ENCODE data around the gene APRT. TPM values are rescaled to one million over a fixed set of nuclear protein-coding genes. Genes with fewer than 3 reads are reported as not detected.

Gene APRT
- total RNA-seq, 1 donor from 2014 or later, result 53.4 TPM

DNA sequence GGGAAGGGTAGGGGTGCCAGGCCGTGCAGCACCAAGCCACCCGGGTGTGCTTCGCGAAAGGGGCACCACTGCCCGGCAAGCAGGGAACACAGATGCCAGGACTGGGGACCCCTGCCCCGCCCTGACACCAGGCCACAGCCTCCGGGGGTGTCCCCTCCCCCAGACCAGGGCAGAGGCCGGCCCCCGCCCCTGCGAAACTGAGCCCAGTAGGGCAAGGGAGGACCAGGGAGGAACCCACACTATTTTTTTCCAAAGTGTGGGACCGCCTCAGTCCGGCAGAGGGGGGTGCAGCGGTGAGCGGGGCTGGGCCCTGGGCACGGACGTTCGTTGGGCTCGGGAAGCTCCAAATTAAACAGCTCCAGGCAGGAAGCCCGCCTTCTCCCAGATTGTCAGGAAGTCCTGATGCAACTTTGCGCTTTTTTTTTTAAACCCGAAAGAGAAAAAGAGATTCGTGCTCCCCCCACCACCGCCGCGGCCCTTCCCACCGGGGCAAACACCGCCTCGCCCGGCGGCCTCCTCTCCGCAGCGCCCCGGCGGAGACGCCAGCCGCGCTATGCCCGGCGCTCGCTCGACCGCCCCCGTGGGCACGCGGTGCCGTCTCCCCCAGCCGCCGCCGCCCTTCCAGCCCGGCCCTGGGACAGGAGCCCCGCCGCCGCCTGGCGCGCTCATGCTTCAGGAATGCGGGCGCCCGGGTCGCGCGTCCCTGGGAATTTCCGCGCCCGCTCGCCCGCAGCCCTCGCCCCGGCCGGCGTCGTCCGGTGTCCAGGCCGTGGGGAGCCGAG is 27.5 kb downstream of the APRT start:
- no peaks in the 10 kb centered on the region for H3K9me3 ChIP-seq (ENCODE audit: low read depth)
- H3F3A ChIP-seq (ENCODE audit: low read depth), result peaks cover 19% of the 10 kb centered on the region
- H3K4me1 ChIP-seq, result no peaks in the 10 kb centered on the region
- peak overlapping the region; percentile 83 for H3K4me2 ChIP-seq
- H3K79me2 ChIP-seq (ENCODE audit: low read depth), result no peaks in the 10 kb centered on the region
- no peak overlapping the region for H3K27ac ChIP-seq
- Mint-ChIP-seq H3K27me3 (ENCODE audit: insufficient read depth, low read depth) (peaks cover 23% of the 10 kb centered on the region), H3K4me1 (peaks cover 17% of the 10 kb centered on the region), H3K36me3 (no peaks in the 10 kb centered on the region), H3K4me3 (peak overlapping the region; percentile 77), H3K9me3 (no peaks in the 10 kb centered on the region), H3K27ac (no peak overlapping the region)
- H3K4me3 ChIP-seq, result peak overlapping the region; percentile 50
- no peaks in the 10 kb centered on the region for H3K36me3 ChIP-seq
- TF ChIP-seq EZH2phosphoT487 (IDR thresholded peaks at IDR 0.05), result peak; percentile 28
- TF ChIP-seq EZH2 (IDR thresholded peaks at IDR 0.05), result no peak
- TF ChIP-seq, protein P1, sequence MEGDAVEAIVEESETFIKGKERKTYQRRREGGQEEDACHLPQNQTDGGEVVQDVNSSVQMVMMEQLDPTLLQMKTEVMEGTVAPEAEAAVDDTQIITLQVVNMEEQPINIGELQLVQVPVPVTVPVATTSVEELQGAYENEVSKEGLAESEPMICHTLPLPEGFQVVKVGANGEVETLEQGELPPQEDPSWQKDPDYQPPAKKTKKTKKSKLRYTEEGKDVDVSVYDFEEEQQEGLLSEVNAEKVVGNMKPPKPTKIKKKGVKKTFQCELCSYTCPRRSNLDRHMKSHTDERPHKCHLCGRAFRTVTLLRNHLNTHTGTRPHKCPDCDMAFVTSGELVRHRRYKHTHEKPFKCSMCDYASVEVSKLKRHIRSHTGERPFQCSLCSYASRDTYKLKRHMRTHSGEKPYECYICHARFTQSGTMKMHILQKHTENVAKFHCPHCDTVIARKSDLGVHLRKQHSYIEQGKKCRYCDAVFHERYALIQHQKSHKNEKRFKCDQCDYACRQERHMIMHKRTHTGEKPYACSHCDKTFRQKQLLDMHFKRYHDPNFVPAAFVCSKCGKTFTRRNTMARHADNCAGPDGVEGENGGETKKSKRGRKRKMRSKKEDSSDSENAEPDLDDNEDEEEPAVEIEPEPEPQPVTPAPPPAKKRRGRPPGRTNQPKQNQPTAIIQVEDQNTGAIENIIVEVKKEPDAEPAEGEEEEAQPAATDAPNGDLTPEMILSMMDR (IDR thresholded peaks at IDR 0.05), result peak; percentile 58
- H3K27me3 ChIP-seq, result peaks cover 39% of the 10 kb centered on the region
- peak overlapping the region; percentile 94 for H2AFZ ChIP-seq (replicated peaks)
- H3K9ac ChIP-seq, result no peak overlapping the region
- DNase-seq (ENCODE audit: low spot score), result peak; percentile 86
- H4K20me1 ChIP-seq (ENCODE audit: low read depth), result no peaks in the 10 kb centered on the region

DNA sequence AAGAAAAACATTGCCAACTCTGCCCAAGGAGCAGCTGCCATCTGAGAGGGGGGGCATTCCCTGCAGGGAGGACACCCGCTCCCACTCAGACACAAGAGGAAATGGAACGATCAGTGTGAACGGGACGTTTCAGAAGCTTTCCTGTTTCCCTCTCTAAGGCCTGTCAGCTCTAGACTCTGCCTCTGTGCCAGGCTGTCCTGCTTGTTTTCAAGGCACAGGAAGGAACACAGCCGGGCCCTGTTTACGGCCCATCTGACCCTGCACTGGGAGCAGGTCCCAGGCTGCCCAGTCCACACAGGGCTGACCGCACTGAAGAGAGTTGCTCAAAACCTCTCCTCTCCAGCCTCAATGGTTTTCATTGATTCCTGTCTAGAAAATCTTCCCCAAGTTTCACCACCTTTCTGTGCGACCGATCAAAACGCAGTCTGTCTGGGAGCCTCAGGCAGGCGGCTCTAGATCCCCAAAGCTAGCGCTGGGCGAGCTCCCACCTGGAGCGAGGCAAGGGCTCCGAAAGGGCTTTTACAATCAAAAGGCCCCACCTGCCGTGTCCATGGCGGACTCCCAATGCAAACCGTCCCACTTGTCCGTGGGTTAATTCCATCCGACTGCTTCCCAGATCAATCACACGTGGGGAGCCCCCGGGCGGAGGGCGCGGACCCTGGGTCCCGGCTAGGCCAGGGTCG is 28.2 kb downstream of the APRT start:
- no peaks in the 10 kb centered on the region for H3K36me3 ChIP-seq
- Mint-ChIP-seq H3K27me3 (ENCODE audit: insufficient read depth, low read depth) (peaks cover 23% of the 10 kb centered on the region), H3K4me3 (peak overlapping the region; percentile 71), H3K27ac (no peak overlapping the region), H3K36me3 (no peaks in the 10 kb centered on the region), H3K4me1 (peaks cover 20% of the 10 kb centered on the region), H3K9me3 (no peaks in the 10 kb centered on the region)
- H2AFZ ChIP-seq (replicated peaks), result no peak overlapping the region
- peaks cover 2% of the 10 kb centered on the region for H3K4me1 ChIP-seq
- H3K9me3 ChIP-seq (ENCODE audit: low read depth), result no peaks in the 10 kb centered on the region
- H3K4me3 ChIP-seq, result peak overlapping the region; percentile 50
- peaks cover 39% of the 10 kb centered on the region for H3K27me3 ChIP-seq
- no peak for DNase-seq (ENCODE audit: low spot score)
- peaks cover 19% of the 10 kb centered on the region for H3F3A ChIP-seq (ENCODE audit: low read depth)
- H3K4me2 ChIP-seq, result peak overlapping the region; percentile 83
- no peak overlapping the region for H3K27ac ChIP-seq
- H4K20me1 ChIP-seq (ENCODE audit: low read depth), result no peaks in the 10 kb centered on the region
- no peak overlapping the region for H3K9ac ChIP-seq
- no peaks in the 10 kb centered on the region for H3K79me2 ChIP-seq (ENCODE audit: low read depth)
- TF ChIP-seq, protein P1 (IDR thresholded peaks at IDR 0.05), result no peak
- TF ChIP-seq EZH2phosphoT487 (IDR thresholded peaks at IDR 0.05) (no peak), EZH2 (IDR thresholded peaks at IDR 0.05) (no peak)

DNA sequence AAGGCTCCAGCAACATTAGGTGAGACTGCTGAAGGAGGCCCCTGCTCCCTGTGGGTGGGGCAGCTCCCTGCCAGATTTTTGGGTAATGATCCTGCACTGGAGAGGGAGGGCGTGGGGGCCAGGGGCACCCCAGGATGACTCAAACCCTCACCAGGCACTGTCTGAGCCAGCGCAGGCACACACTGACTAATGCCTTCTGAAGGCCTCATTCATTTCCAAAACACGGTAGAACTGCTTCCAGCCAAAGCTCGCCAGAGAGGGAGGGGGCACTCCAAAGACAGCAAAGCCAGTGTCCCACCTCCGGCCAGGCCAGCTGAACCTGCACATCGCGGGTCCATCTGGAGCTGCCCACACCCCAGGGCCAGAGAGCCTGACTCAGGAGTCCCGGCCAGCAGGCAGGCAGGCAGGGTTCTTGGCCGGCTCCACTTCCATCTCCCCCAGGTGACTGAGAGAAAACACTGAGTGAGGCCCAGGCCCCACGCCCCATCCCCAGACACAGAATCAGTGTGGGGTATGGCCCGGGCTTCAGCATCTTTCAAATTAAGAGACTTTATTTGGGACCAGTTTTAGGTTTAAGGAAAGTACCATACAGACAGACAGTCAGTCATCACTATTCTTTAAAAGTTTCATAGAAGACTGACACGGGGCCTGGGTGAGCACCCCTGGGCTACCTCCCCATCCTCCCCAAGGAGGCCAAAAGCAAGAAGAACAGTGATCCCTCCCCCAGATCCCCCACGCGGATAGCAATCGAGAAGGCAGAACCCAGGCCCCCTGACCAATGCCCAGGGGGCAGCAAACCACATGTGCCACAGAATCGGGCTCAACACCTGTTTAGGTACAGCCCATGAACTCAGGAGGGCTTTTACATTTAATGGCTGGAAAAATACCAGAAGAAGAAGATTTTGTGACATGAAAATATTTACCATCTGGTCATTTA is 29.0 kb downstream of the APRT start:
- Mint-ChIP-seq H3K27ac (no peak overlapping the region), H3K9me3 (no peaks in the 10 kb centered on the region), H3K27me3 (ENCODE audit: insufficient read depth, low read depth) (peaks cover 22% of the 10 kb centered on the region), H3K4me1 (peaks cover 28% of the 10 kb centered on the region), H3K36me3 (no peaks in the 10 kb centered on the region), H3K4me3 (peak overlapping the region; percentile 71)
- H3K4me3 ChIP-seq, result no peak overlapping the region
- H3K9me3 ChIP-seq (ENCODE audit: low read depth), result no peaks in the 10 kb centered on the region
- DNase-seq (ENCODE audit: low spot score), result no peak
- no peaks in the 10 kb centered on the region for H4K20me1 ChIP-seq (ENCODE audit: low read depth)
- peaks cover 38% of the 10 kb centered on the region for H3K27me3 ChIP-seq
- H3K79me2 ChIP-seq (ENCODE audit: low read depth), result no peaks in the 10 kb centered on the region
- H2AFZ ChIP-seq (replicated peaks), result no peak overlapping the region
- no peak overlapping the region for H3K4me2 ChIP-seq
- no peak overlapping the region for H3K9ac ChIP-seq
- no peak overlapping the region for H3K27ac ChIP-seq
- no peak for TF ChIP-seq EZH2phosphoT487 (IDR thresholded peaks at IDR 0.05)
- TF ChIP-seq, protein P1 (IDR thresholded peaks at IDR 0.05), result no peak
- no peak for TF ChIP-seq EZH2 (IDR thresholded peaks at IDR 0.05)
- H3F3A ChIP-seq (ENCODE audit: low read depth), result peaks cover 19% of the 10 kb centered on the region
- no peaks in the 10 kb centered on the region for H3K36me3 ChIP-seq
- H3K4me1 ChIP-seq, result peaks cover 10% of the 10 kb centered on the region

Measured in neural progenitor cell (in vitro differentiated cells).